Measurements from ENCODE around the gene DMC1.
A peak's percentile ranks its signal among the peaks of the same experiment; 100 is the strongest.
"Not testable (repeated sequence)": the region's sequence is repeated elsewhere in the genome, so short reads cannot be mapped to it uniquely, and the experiment has no call there.

DMC1 gene

GRCh38 chr22:38484244-38484643, 85.7 kb downstream of the DMC1 start:
- Mint-ChIP-seq H3K36me3 (ENCODE audit: insufficient read depth) (peaks cover 89% of the 10 kb centered on the region), H3K4me3 (no peak overlapping the region), H3K27me3 (no peaks in the 10 kb centered on the region), H3K27ac (peak overlapping the region; percentile 54 to 79), H3K4me1 (ENCODE audit: low read depth in 2 of 2) (peaks cover 9 to 30% of the 10 kb centered on the region in 2 donors), H3K9me3 (no peaks in the 10 kb centered on the region)
- DNase-seq (no peak), ATAC-seq (replicated peaks) (no peak)

- H3K27me3 Mint-ChIP-seq: no peaks in the 10 kb centered on the region
- H3K4me3 Mint-ChIP-seq: no peak overlapping the region
- DNase-seq (no peak), ATAC-seq (replicated peaks) (no peak)
- H3K27ac Mint-ChIP-seq: peak overlapping the region in 1 of 2 donors; percentile 23
- H3K4me1 Mint-ChIP-seq (ENCODE audit: low read depth in 2 of 2): peaks cover 6 to 25% of the 10 kb centered on the region in 2 donors
- H3K9me3 Mint-ChIP-seq: no peaks in the 10 kb centered on the region
- H3K36me3 Mint-ChIP-seq (ENCODE audit: insufficient read depth): peaks cover 75% of the 10 kb centered on the region
Observed at GRCh38 chr22:38482662-38483308, 87.2 kb downstream of the DMC1 start.

DNA sequence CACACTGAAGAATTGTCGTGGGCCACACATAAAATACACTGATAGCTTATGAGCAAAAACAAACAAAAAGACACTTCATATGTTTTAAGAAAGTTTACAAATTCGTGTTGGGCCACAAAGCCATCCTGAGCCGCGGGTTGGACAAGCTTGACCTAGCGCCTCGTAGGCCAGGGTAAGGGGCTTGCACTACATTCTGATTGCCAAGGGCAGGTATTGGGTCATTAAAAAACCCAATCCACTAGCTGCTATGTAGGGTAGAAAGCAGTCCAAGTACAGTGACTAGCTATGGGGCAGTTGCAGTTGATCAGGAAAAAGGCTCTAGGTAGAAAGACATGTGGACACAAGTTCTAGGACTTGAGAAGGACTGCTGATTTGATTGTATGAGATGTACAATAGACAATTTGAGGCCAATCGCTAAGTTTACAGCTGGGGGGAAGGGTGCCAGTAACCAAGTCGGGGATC, 88.1 kb downstream of the DMC1 start:
- H3K36me3 Mint-ChIP-seq (ENCODE audit: insufficient read depth): peaks cover 66% of the 10 kb centered on the region
- no peak overlapping the region for H3K4me3 Mint-ChIP-seq
- no peak for DNase-seq
- peak overlapping the region in 1 of 2 donors; percentile 69 for H3K27ac Mint-ChIP-seq
- peaks cover 5 to 23% of the 10 kb centered on the region in 2 donors for H3K4me1 Mint-ChIP-seq (ENCODE audit: low read depth in 2 of 2)
- H3K27me3 Mint-ChIP-seq: no peaks in the 10 kb centered on the region
- ATAC-seq (replicated peaks): no peak
- no peaks in the 10 kb centered on the region for H3K9me3 Mint-ChIP-seq

GRCh38 chr22:38481162-38481870, 88.7 kb downstream of the DMC1 start:
- Mint-ChIP-seq H3K4me3 (no peak overlapping the region), H3K27me3 (no peaks in the 10 kb centered on the region), H3K36me3 (ENCODE audit: insufficient read depth) (peaks cover 61% of the 10 kb centered on the region), H3K4me1 (ENCODE audit: low read depth in 2 of 2) (peaks cover 5 to 19% of the 10 kb centered on the region in 2 donors), H3K27ac (peak overlapping the region; percentile 69 to 91), H3K9me3 (no peaks in the 10 kb centered on the region)
- DNase-seq (no peak), ATAC-seq (replicated peaks) (no peak)

- H3K4me3 Mint-ChIP-seq: no peak overlapping the region
- peak overlapping the region in 1 of 2 donors; percentile 46 for H3K27ac Mint-ChIP-seq
- peaks cover 44% of the 10 kb centered on the region for H3K36me3 Mint-ChIP-seq (ENCODE audit: insufficient read depth)
- no peaks in the 10 kb centered on the region for H3K9me3 Mint-ChIP-seq
- H3K27me3 Mint-ChIP-seq: no peaks in the 10 kb centered on the region
- ATAC-seq (replicated peaks) (no peak), DNase-seq (no peak)
- peaks cover 3 to 12% of the 10 kb centered on the region in 2 donors for H3K4me1 Mint-ChIP-seq (ENCODE audit: low read depth in 2 of 2)
Observed at GRCh38 chr22:38479096-38479837, 90.7 kb downstream of the DMC1 start.

GRCh38 chr22:38477585-38477984, 92.4 kb downstream of the DMC1 start:
- no peaks in the 10 kb centered on the region for H3K9me3 Mint-ChIP-seq
- DNase-seq (no peak), ATAC-seq (replicated peaks) (no peak)
- peaks cover 32% of the 10 kb centered on the region for H3K36me3 Mint-ChIP-seq (ENCODE audit: insufficient read depth)
- H3K27me3 Mint-ChIP-seq: no peaks in the 10 kb centered on the region
- no peak overlapping the region for H3K4me3 Mint-ChIP-seq
- peak overlapping the region in 1 of 2 donors; percentile 55 for H3K27ac Mint-ChIP-seq
- H3K4me1 Mint-ChIP-seq (ENCODE audit: low read depth in 2 of 2): peaks cover 2 to 6% of the 10 kb centered on the region in 2 donors

DNA sequence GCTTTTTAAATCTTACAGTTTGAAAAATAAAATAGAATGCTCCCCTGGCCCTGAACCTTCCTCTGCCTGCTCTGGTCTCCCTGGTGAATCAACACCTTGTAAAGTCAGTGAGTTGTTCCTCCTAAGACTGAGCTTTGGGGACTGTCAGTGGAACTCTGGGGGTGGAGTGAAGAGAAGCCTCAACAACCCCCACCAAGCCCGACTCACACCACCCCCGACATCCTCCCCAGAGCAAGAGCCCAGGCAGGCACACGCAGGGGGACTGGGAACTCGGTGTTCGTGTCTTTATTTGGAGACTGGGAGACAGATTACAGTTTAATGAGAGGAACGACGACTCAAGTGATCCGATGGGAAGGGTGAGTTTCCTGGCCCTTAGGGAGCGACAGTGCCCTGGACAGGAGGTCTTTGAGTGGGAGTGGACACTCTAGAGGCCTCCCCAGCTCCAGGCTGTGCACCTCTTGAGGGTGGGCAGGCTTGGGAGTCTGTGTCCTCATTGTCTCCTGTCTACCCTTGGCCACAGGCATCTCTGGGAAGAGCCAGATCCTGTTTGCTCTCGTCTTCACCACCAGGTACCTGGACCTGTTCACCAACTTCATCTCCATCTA, 95.9 kb downstream of the DMC1 start:
- DNase-seq (no peak), ATAC-seq (replicated peaks) (no peak)
- peaks cover 4 to 7% of the 10 kb centered on the region in 2 donors for H3K27me3 Mint-ChIP-seq
- H3K9me3 Mint-ChIP-seq: no peaks in the 10 kb centered on the region
- no peak overlapping the region for H3K27ac Mint-ChIP-seq
- H3K36me3 Mint-ChIP-seq (ENCODE audit: insufficient read depth): peaks cover 6% of the 10 kb centered on the region
- H3K4me1 Mint-ChIP-seq (ENCODE audit: low read depth in 2 of 2): no peaks in the 10 kb centered on the region
- H3K4me3 Mint-ChIP-seq: no peak overlapping the region

- Mint-ChIP-seq H3K27me3 (peaks cover 23 to 26% of the 10 kb centered on the region in 2 donors), H3K4me3 (no peak overlapping the region), H3K36me3 (ENCODE audit: insufficient read depth) (peaks cover 10% of the 10 kb centered on the region), H3K27ac (no peak overlapping the region), H3K4me1 (ENCODE audit: low read depth in 2 of 2) (peaks cover 7 to 8% of the 10 kb centered on the region in 2 donors), H3K9me3 (no peaks in the 10 kb centered on the region)
- no peak for DNase-seq
- ATAC-seq (replicated peaks): no peak
Observed at GRCh38 chr22:38471237-38471636, 98.7 kb downstream of the DMC1 start.

DNA sequence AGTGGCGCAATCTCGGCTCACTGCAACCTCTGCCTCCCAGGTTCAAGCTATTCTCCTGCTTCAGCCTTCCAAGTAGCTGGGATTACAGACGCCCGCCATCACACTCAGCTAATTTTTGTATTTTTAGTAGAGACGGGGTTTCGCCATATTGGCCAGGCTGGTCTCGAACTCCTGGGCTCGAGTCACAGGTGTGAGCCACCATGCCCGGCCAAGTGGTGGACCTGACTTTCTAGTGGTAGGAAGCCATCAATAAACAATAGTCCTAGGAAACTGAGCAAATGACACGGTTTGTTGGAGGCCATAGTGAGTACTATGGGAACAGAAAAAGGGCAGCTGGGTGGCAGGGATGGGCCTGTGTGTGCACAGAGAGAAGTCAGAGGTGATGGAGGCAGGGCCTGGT, 99.8 kb downstream of the DMC1 start:
- not testable (repeated sequence) for H3K27ac Mint-ChIP-seq; H3K4me1 Mint-ChIP-seq (ENCODE audit: low read depth in 2 of 2); DNase-seq; ATAC-seq (replicated peaks); H3K9me3 Mint-ChIP-seq; H3K36me3 Mint-ChIP-seq (ENCODE audit: insufficient read depth)
- Mint-ChIP-seq H3K27me3 (peaks cover 23 to 37% of the 10 kb centered on the region in 2 donors), H3K4me3 (peak overlapping the region in 1 of 2 donors; percentile 31)

- Mint-ChIP-seq H3K4me3 (no peak overlapping the region), H3K9me3 (no peaks in the 10 kb centered on the region), H3K27me3 (peaks cover 23 to 40% of the 10 kb centered on the region in 2 donors), H3K36me3 (ENCODE audit: insufficient read depth) (peaks cover 8% of the 10 kb centered on the region), H3K27ac (no peak overlapping the region), H3K4me1 (ENCODE audit: low read depth in 2 of 2) (peaks cover 7 to 8% of the 10 kb centered on the region in 2 donors)
- no peak for ATAC-seq (replicated peaks)
- DNase-seq: no peak
Observed at GRCh38 chr22:38469306-38469781, 100.6 kb downstream of the DMC1 start.
